Measurements from ENCODE around the gene CD44. TPM values are rescaled to one million over a fixed set of nuclear protein-coding genes. Genes with fewer than 3 reads are reported as not detected.

The CD44 gene
- total RNA-seq, 1 experiment from 2014 or later: 15.9 TPM

DNA sequence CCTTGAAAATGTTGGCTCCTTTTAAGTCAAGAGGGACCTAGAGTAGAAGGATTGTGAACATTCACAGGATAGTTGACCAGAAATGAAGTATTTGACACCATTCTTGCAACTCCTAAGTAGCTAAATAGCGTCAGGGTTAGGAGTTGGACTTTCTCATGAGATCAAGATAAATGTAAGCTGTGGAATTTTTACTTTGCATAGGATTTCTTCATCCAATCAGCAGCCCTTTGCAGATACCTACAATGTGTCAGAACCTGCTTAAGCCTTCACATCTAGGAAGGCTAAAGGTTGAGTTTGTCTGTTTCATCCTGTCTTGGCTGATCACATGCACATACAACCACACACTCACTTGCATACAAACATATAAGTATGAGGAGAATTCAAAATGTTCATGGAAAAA is 32.3 kb downstream of the CD44 start:
- intact Hi-C loops (cut with micrococcal nuclease; ENCODE audit: unreplicated experiment): no loop called here
- Histone ChIP-seq H3K27ac (ENCODE audit: low read depth, low read length, poor library complexity, severe bottlenecking) (no peak overlapping the region), H3K36me3 (ENCODE audit: insufficient read depth, low read length, poor library complexity, severe bottlenecking) (no peaks in the 10 kb centered on the region), H3K9me3 (ENCODE audit: low read depth, low read length, poor library complexity, severe bottlenecking) (no peaks in the 10 kb centered on the region), H3K4me3 (ENCODE audit: low read depth, low read length, poor library complexity, severe bottlenecking) (no peak overlapping the region), H3K27me3 (replicated peaks; ENCODE audit: insufficient read depth, low read depth, low read length, poor library complexity) (peaks cover 15% of the 10 kb centered on the region), H3K4me1 (ENCODE audit: insufficient read depth, low read length, poor library complexity, severe bottlenecking) (no peaks in the 10 kb centered on the region)
- no TSS peak for BruUV-seq (replicated peaks)
- DNase-seq (ENCODE audit: low spot score): no peak
- POLR2A ChIA-PET (ENCODE audit: low non-redundant PET): no interaction called here
- no peak for TF ChIP-seq CTCF (conservative IDR thresholded peaks at IDR 0.05; ENCODE audit: low read depth, low read length)
- no peak for TF ChIP-seq EZH2 (IDR thresholded peaks at IDR 0.05; ENCODE audit: borderline replicate concordance, low read depth, low read length, poor library complexity, severe bottlenecking)
- CTCF ChIA-PET: no interaction called here

- POLR2A ChIA-PET (ENCODE audit: low non-redundant PET): no interaction called here
These were observed 34.1 kb downstream of the CD44 start for GRCh38 chr11:35173011-35173511.

GRCh38 chr11:35173616-35174566 is 34.9 kb downstream of the CD44 start:
- H3K27ac ChIP-seq (ENCODE audit: low read depth, low read length, poor library complexity, severe bottlenecking): no peak overlapping the region
- no peaks in the 10 kb centered on the region for H3K9me3 ChIP-seq (ENCODE audit: low read depth, low read length, poor library complexity, severe bottlenecking)
- H3K4me3 ChIP-seq (ENCODE audit: low read depth, low read length, poor library complexity, severe bottlenecking): no peak overlapping the region
- intact Hi-C loops (cut with micrococcal nuclease; ENCODE audit: unreplicated experiment): no loop called here
- no peaks in the 10 kb centered on the region for H3K36me3 ChIP-seq (ENCODE audit: insufficient read depth, low read length, poor library complexity, severe bottlenecking)
- no peaks in the 10 kb centered on the region for H3K4me1 ChIP-seq (ENCODE audit: insufficient read depth, low read length, poor library complexity, severe bottlenecking)
- POLR2A ChIA-PET (ENCODE audit: low non-redundant PET): no interaction called here
- no TSS peak for BruUV-seq (replicated peaks)
- CTCF ChIA-PET: no interaction called here
- peaks cover 15% of the 10 kb centered on the region for H3K27me3 ChIP-seq (replicated peaks; ENCODE audit: insufficient read depth, low read depth, low read length, poor library complexity)
- no peak for DNase-seq (ENCODE audit: low spot score)
- no peak for TF ChIP-seq EZH2 (IDR thresholded peaks at IDR 0.05; ENCODE audit: borderline replicate concordance, low read depth, low read length, poor library complexity, severe bottlenecking)
- no peak for TF ChIP-seq CTCF (conservative IDR thresholded peaks at IDR 0.05; ENCODE audit: low read depth, low read length)

More at GRCh38 chr11:35173011-35173511, 34.1 kb downstream of the CD44 start:
- H3K4me3 ChIP-seq (ENCODE audit: low read depth, low read length, poor library complexity, severe bottlenecking): no peak overlapping the region
- CTCF ChIA-PET: no interaction called here
- peaks cover 15% of the 10 kb centered on the region for H3K27me3 ChIP-seq (replicated peaks; ENCODE audit: insufficient read depth, low read depth, low read length, poor library complexity)
- no peak for DNase-seq (ENCODE audit: low spot score)
- BruUV-seq (replicated peaks): no TSS peak
- no peaks in the 10 kb centered on the region for H3K9me3 ChIP-seq (ENCODE audit: low read depth, low read length, poor library complexity, severe bottlenecking)
- no peak overlapping the region for H3K27ac ChIP-seq (ENCODE audit: low read depth, low read length, poor library complexity, severe bottlenecking)
- no peak for TF ChIP-seq EZH2 (IDR thresholded peaks at IDR 0.05; ENCODE audit: borderline replicate concordance, low read depth, low read length, poor library complexity, severe bottlenecking)
- TF ChIP-seq CTCF (conservative IDR thresholded peaks at IDR 0.05; ENCODE audit: low read depth, low read length): no peak
- H3K4me1 ChIP-seq (ENCODE audit: insufficient read depth, low read length, poor library complexity, severe bottlenecking): no peaks in the 10 kb centered on the region
- H3K36me3 ChIP-seq (ENCODE audit: insufficient read depth, low read length, poor library complexity, severe bottlenecking): no peaks in the 10 kb centered on the region
- intact Hi-C loops (cut with micrococcal nuclease; ENCODE audit: unreplicated experiment): no loop called here

Data from A673 (cell line).